SKM-1 treated with dmso at 0.1 percent for 144 hours (cell line): Measurements from ENCODE around the gene HIPK3.
A peak's percentile ranks its signal among the peaks of the same experiment; 100 is the strongest.
"Not testable (repeated sequence)": the region's sequence is repeated elsewhere in the genome, so short reads cannot be mapped to it uniquely, and the experiment has no call there.

Source experiments
- DNase-seq: peaks from one replicate; lab custom pipeline; 2025; ENCODE audit not compliant: unreplicated experiment; lab: John Stamatoyannopoulos, UW

The HIPK3 gene

DNA sequence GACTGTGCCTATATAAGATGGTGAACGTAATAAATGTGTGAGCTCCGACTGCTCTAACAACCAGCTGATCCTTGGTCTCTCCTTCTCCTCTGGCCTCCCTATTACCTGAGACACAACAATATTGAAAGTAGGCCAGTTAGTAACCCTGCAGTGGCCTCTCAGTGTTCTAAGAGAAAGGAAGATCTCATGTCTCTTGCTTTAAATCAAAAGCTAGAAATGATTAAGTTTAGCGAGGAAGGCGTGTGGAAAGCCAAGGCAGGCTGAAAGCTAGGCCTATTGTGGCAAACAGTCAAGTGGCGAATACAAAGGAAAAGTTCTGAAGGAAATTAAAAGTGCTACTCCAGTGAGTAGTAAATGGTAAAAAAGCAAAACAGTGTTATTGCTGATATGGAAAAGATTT lies 39.5 kb downstream of the HIPK3 start:
- no peak for DNase-seq

GRCh38 chr11:33303541-33303940 lies 46.4 kb downstream of the HIPK3 start:
- no peak for DNase-seq

DNA sequence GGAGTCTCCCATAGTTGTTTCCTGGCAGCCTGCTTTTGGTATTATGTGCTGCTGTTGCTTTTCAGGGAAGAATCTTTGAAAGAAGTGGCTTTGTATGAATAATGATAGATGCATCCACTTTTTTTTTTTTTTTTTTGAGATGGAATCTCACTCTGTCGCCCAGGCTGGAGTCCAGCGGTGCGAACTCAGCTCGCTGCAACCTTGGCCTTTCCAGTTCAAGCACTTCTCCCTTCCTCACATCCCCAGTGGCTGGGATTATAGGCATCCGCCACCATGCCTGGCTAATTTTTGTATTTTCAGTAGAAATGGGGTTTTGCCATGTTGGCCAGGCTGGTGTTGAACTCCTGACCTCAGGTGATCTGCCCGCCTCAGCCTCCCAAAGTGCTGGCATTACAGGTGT lies 49.6 kb downstream of the HIPK3 start:
- not testable (repeated sequence) for DNase-seq

- no peak for DNase-seq
Measured at GRCh38 chr11:33307984-33308383, 50.8 kb downstream of the HIPK3 start.

- no peak for DNase-seq
Measured at GRCh38 chr11:33309118-33309517, 51.9 kb downstream of the HIPK3 start.

- no peak for DNase-seq
Measured at GRCh38 chr11:33310720-33311500, 53.7 kb downstream of the HIPK3 start.

DNA sequence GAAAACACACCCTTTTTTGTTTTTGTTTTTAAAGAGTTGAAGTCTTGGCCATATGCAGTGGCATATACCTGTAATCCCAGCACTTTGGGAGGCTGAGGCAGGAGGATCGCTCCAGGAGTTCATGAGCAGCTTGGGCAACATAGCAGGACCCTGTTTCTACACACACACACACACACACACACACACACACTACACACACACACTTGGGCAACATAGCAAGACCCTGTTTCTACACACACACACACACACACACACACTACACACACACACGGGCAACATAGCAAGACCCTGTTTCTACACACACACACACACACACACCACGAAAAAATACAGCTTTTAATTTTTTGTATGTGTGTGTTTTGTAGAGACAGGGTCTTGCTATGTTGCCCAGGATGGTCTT lies 54.5 kb downstream of the HIPK3 start:
- no peak for DNase-seq

DNA sequence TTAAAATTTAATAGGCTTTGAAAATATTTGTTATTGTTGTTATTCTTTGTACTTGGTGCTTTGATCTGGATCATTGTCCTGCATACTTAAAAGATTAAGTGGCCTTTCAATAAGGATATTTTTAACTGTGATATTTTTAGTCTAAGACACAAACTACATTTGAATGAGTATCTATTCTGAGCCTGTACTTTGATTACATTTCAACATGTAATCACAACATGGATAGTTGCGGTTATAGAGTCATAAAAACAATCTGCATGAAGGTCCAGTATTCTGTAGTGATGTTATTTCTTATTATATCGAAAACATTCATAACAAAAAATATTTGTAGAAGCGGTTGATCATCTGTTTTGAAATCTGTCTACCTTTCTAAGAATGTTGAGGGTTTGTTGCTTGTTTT lies 58.6 kb downstream of the HIPK3 start:
- no peak for DNase-seq

- no peak for DNase-seq
Measured at GRCh38 chr11:33317662-33318061, 60.5 kb downstream of the HIPK3 start.

DNA sequence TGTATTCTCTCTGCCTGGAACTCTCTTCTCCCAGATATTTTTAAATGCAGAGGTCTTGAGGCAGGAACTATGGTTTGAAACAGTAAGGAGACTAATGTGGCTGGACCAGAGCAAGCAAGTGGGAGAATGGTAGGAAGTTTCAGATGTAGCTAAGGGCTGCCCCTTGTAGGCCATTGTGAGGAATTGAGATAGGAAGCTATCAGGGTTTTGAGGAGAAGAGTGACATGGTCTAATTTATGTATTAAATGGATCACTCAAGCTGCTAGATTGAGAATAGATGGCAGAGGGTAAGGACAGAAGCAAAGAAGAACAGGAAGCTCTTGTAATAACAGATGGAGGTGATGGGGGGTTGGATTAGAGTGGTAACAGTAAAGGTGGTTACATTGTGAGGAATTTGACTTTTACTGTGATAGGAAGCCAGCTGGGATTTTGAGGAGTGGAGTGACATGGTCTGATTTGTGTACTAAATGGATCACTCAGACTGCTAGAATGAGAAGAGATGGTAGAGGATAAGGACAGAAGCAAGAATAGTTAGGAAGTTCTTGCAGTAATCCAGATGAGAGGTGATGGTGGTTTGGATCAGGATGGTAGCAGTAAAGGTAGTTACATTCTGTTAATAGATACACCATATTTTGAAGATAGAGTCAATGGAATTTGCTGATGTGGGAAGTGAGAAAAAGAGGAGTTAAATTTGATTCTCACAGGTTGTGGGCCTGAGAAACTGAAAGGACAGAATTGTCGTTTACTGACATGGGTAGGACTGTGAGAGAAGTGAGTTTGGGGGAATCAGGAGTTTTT lies 63.0 kb downstream of the HIPK3 start:
- no peak for DNase-seq

GRCh38 chr11:33320814-33321330 lies 63.7 kb downstream of the HIPK3 start:
- no peak for DNase-seq

- peak; percentile 25 for DNase-seq
Measured at GRCh38 chr11:33321422-33321821, 64.2 kb downstream of the HIPK3 start.

- DNase-seq = no peak
Measured at GRCh38 chr11:33323421-33323820, 66.2 kb downstream of the HIPK3 start.

DNA sequence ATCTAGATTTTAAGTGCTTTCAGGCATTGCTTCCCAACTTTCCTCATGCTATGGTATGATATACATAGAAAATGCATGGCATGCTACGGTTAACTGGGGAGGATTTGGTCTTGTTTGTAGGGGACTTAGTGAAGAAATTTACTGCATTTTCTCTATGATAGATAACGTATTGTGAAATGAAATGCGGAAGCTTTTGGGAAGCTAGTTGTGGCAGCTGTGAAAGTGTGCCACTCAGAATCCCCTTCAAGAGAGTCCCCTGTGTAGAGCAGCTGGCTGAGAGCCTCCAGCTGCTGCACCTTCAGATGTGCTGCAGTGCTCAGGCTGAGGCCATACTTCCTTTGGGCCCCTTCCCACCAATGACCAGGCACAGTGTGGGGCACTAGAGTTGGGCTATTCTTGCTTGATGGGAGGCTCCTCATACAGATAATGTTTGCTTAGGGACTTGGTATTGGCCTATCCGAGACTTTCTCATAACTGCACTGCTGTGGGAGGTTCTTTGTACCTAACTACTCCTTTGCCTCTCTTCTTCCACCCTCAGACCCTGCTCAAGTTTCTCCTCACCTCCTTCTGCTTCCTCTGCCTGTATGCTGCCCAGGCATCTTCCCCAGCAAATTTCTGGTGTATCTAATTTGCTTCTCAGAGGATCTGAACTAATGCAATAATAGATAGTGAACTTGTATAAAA lies 67.3 kb downstream of the HIPK3 start:
- no peak for DNase-seq

DNA sequence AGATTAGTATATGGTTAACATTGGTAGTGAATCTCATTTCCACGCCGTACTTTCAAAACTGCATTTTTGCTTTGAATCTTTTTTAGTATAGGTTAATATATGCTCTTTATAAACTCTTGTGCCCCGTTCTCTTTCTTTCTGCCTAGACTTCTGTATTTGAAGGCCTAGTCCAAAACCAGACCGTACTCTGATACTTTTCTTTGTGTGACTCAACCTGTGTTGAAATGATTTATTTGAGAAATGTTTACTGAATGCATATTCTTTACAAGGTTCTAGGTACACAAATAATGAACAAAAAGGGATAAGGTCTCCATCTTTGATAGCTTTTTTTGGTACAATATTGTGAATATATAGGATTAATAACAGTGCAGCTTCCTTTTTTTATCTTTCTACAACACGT lies 68.3 kb downstream of the HIPK3 start:
- no peak for DNase-seq

- DNase-seq = peak; percentile 53
Measured at GRCh38 chr11:33329705-33330329, 72.6 kb downstream of the HIPK3 start.

DNA sequence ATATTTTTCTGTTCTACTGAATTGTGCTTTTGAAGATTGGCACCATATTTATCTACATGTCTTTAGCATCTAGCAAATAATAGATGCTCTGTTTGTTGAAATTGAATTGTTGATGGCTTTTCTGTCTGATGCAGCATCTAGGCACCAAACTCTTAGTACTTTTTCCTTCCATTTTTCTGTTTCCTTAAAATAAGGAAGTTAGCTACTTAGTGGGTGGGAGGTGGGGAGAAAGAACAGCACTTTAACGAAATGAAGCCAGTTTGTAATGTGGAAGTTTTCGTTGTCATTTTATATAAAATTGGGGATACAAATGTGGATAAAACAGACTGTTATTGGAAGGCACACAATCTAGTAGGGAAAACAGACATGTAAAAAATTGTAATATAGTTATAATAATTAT lies 76.6 kb downstream of the HIPK3 start:
- no peak for DNase-seq

GRCh38 chr11:33334627-33335026 lies 77.4 kb downstream of the HIPK3 start:
- DNase-seq = no peak

DNA sequence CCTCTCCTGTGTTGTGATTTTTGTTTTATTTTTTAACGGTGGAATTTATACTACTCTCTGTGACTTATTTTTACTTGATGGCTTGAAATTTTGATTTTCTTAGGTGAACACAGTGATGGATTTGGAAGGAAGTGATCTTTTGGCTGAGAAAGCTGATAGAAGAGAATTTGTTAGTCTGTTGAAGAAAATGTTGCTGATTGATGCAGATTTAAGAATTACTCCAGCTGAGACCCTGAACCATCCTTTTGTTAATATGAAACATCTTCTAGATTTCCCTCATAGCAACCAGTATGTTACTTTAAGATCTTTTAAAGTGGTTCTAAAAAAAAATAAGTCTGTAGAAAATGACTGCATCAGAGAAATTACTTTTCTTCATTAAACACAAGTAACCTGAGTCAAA lies 82.1 kb downstream of the HIPK3 start:
- DNase-seq = no peak

DNA sequence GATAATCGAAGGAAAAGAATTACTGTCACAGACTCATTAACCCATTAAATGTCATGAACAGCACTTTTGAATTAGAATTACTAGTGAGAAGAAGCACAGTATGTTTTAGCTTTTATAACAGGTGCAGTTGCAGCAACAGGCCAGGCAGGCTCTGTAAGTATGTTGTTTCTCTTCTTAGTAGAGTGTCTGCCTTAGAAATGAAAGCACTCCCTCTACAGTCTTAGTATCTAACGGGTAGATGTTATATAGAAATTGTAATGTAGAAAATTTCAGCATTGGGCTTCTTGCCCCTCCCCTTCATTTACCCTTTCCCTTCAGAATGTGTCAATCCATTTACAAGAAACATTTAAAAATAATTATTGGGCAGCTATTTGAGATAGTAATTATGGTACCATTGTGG lies 87.4 kb downstream of the HIPK3 start:
- DNase-seq = no peak

DNA sequence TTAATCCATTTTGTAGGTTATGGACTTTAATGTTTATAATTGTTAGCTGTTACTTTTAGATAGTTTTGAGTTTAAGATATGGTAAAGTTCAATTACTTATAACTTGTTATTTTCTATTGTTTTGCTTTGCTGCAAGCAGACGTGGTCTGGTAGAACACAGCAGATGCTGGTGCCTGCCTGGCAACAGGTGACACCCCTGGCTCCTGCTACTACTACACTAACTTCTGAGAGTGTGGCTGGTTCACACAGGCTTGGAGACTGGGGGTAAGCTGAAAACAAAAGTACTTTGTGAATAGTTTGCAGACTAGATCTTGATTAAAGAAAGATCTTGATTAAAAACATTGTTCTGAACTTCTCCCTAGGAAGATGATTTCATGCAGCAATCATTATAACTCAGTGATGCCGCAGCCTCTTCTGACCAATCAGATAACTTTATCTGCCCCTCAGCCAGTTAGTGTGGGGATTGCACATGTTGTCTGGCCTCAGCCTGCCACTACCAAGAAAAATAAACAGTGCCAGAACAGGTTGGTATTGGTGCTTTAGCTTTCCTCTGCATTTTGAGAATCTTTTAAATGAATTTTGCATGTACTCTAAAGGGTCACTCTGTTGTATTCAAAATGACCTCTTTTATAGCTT lies 90.4 kb downstream of the HIPK3 start:
- DNase-seq = no peak
